Measurements from ENCODE around the gene KLHDC4.
"Not testable (repeated sequence)": the region's sequence is repeated elsewhere in the genome, so short reads cannot be mapped to it uniquely, and the experiment has no call there.

GRCh38 chr16:87788730-87789436 lies 23.1 kb upstream of the KLHDC4 start:
- TF ChIP-seq POLR2A, CTCF (IDR thresholded peaks at IDR 0.05): not testable (repeated sequence)
